ENCODE measurements around the gene GABRD. TPM values are rescaled to one million over a fixed set of nuclear protein-coding genes. Genes with fewer than 3 reads are reported as not detected.

Gene GABRD
- total RNA-seq, 1 experiment from 2014 or later, result not detected

GRCh38 chr1:1985375-1986050, 33.6 kb upstream of the GABRD start:
- DNase-seq (ENCODE audit: low read depth), result no peak

GRCh38 chr1:1986451-1987141, 32.5 kb upstream of the GABRD start:
- DNase-seq (ENCODE audit: low read depth), result no peak

- DNase-seq (ENCODE audit: low read depth), result no peak
Observed at GRCh38 chr1:1987142-1987510, 32.0 kb upstream of the GABRD start.

GRCh38 chr1:1988061-1988945, 30.8 kb upstream of the GABRD start:
- DNase-seq (ENCODE audit: low read depth), result no peak

DNA sequence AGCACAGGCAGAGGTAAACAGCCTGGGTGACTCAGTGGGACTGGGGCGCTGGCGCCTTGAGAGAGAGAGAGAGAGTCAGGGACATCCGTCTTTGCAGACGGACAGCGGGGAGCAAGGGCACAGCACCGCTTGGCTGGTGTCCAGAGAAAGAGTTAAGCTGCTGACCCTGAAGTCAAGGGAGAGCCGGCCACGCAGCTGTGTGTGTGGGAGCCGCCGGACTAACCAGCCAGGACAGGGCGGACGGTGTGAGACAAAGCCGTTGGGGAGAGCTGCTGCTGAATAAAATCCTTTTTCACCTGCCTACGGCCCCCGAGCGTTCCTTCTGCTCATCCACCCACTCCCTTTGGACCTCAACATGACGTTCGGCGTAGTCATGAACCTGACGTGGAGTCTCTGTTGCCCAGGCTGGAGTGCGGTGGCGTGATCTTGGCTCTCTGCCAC, 30.0 kb upstream of the GABRD start:
- DNase-seq (ENCODE audit: low read depth), result no peak

DNA sequence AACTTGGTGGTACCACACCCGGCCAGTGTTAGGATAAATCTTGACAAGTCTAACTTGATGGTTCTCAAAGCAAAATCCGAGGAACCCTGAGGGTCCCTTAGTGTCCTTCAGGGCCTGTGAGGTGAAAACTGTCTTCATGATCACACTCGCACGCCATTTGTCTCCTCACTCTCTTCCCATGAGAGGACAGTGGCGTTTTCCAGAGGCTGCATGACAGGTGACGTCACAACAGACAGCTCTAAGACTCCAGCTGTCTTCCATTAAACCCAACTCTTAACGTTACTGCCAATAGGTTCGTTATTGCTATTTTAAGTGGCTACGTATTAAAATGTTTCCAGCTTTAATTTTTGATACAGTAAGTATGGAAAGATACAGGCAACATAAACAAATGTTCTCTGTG, 29.4 kb upstream of the GABRD start:
- DNase-seq (ENCODE audit: low read depth), result no peak

DNA sequence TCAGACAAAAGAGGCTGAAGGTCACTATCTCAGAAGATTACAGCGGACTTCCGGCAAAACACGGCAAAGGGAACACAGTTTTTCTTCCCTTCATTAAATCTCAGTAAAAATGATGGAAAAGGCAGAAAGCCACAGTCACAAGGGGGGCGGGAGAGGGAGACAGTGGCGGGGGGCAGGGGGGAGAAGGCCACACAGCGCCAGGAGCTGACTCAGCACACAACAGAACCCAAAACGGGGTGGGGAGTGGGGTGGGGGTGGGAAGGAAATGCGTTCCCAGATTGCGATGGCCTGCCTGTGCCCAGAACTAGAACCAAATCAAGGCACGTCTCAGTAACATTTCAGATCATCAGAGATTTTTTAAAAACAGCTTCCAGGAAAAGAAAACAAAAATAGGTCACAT, 28.9 kb upstream of the GABRD start:
- no peak for DNase-seq (ENCODE audit: low read depth)

DNA sequence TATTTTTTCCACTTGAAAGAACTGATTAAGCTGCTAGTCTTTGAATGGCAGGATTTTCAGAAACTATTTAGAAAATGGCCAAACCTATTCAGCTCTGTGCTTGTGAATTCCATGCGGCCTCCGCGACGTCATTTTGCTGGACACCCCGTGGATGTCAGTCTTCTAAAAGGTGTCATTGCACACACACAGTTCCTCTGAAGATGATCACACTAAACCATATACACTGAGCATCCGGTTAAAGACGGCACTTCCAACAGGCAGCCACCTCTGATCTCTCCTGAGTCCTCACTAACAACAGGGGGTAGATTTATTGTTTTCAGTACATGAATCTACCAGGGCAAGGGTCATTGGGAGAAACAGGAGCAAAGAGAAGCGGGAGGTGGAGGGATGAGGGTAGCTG, 24.6 kb upstream of the GABRD start:
- DNase-seq (ENCODE audit: low read depth), result no peak

DNA sequence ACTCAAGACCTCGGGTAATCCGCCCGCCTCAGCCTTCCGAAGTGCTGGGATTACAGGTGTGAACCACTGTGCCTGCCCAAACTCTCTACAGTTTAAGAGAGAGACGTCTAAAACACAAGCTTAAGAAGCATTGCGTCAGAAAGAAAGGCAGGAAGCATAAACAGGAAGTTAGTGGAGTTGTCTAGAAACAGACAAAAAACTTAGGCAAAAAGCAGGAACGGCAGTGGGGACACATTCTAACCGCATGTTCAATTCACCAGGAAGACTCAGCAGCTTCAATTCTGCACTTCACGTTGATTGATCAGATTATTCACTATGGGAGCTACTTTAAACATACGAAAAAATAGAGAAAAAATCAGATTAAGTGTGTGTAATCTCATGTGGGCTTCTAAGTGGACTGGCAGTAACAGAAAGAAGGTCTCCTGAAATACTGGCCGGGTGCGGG, 22.9 kb upstream of the GABRD start:
- DNase-seq (ENCODE audit: low read depth), result no peak

GRCh38 chr1:1997576-1997975, 21.6 kb upstream of the GABRD start:
- no peak for DNase-seq (ENCODE audit: low read depth)

GRCh38 chr1:2000432-2000831, 18.7 kb upstream of the GABRD start:
- no peak for DNase-seq (ENCODE audit: low read depth)

DNA sequence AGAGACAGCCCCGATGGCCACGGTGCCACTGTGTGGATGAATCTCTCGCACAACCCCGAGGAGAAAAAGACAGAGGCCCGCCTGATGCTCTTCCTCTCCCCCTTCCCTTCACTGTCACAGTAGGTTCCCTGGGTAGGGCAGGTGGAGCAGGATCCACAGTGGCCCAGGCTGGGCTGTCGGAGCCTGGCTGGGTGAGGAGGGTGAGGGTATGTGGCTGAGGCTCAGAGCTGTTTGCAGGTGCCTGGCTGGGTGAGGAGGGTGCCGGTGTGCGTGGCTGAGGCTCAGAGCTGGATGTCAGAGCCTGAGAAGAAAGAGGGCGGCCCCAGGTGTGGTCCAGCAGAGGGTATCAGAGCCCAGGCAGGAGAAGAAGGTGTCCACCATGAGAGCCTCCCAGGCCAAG, 18.3 kb upstream of the GABRD start:
- no peak for DNase-seq (ENCODE audit: low read depth)

- no peak for DNase-seq (ENCODE audit: low read depth)
Observed at GRCh38 chr1:2001773-2002411, 17.3 kb upstream of the GABRD start.

DNA sequence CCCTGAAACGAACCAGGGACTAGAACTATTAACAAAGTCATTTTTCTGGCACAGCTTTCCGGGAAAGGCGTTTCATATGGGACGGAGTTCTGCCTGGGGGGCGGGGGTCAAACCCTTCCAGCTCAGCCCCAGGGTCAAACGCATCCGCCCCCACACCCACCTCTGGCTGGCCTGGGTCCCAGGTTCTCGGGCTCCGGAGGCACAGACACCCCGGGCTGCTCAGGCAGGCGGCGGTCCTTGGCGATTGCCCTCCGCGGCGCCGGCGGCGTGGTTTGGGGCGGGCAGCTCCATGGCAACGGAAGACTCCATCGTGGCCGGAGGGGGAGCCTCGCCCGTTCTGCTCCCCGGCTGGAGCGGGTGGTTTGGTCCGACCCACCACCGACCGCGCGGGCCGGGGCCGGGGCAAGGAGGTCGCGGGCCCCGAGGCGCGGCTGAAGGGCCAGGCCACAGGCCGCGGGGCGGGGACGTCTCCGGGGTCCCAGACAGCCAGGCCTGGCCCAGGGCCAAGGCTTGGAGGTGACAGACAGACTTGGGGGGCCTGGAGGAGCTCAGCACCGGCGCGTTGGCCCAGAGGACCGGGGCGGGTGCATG, 15.5 kb upstream of the GABRD start, which contains the start of gene CFAP74:
CFAP74 (minus strand) TSS at position 246 of the 591 bp plus-strand sequence. CDS start 12,830 bp downstream, outside the sequence.
- peak; percentile 85 for DNase-seq (ENCODE audit: low read depth)

DNA sequence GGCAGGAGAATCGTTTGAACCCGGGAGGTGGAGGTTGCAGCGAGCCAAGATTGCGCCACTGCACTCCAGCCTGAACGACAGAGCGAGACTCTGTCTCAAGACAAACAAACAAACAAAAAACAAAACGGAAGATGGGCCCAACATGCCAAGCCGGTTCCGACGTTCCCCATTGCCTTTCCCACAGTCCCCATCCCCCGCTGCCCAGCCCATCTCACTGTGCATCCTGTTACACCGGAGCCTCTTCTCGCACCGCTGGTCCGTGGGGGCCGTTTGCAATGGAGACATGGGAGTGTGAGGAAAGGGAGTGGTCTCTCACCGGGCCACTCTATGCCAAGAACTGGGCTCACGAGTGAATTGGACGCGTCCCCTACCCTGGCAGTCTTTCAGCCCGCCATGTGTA, 14.3 kb upstream of the GABRD start:
- DNase-seq (ENCODE audit: low read depth), result no peak

DNA sequence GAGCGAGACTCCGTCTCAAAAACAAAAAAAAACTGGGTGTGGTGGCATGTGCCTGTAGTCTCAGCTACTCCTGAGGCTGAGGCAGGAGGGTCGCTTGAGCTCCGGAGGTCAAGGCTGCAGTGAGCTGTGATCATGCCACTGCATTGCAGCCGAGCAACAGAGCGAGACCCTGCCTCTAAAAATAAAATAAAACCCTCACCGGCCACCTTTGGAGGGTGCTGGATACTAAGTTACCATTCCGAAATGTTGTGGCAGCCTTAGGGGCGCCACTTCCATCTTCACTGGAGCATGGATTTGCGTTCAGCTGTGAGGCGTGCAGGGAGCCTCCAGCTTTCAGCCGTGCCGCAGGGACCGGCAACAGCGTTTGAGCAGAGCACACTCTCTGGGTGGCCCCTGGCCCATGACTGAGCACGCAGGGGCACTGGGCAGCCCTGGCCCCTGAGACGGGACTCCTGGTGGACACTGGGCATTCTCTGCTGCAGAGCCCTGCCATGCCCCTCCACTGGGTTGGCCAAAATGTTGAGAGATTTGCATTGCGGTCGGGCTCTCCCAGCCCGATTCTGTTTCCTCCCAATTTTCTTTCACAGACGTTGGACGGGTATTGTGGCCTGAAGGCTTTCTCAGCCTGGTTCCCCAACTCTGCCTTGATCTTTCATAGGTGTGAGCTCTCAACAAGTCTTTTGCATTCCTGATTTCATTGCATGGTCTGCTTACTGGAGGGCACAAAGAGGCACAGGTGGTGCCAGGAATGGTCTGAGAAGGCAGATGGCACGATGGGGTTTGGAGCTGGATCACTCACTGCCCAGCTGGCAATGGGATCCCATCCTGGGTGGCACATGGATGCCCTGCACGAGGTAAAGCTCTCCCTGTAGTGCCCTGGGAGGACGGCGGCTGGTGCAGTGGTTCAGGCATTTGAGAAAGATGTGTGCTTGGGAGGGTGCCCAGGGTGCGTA, 9.8 kb upstream of the GABRD start:
- DNase-seq (ENCODE audit: low read depth), result no peak

DNA sequence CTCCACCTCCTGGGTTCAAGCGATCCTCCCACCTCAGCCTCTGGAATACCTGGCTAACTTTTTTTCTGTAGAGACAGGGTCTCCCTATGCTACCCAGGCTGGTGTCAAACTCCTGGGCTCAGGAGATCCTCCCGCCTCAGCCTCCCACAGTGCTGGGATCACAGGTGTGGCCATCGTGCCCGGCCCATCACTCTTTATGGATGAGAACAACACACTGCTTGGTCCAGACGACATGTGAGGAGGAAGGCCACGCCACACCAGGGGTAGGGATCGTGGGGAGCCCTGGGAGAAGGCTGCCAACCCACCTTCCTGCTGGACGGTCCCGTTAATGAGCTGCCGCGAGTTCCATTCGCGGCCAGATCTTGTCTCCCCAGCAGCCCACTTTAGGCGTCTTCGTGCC, 5.0 kb upstream of the GABRD start:
- DNase-seq (ENCODE audit: low read depth), result no peak

- peak; percentile 90 for DNase-seq (ENCODE audit: low read depth)
Observed at GRCh38 chr1:2014741-2015735, 4.1 kb upstream of the GABRD start.

DNA sequence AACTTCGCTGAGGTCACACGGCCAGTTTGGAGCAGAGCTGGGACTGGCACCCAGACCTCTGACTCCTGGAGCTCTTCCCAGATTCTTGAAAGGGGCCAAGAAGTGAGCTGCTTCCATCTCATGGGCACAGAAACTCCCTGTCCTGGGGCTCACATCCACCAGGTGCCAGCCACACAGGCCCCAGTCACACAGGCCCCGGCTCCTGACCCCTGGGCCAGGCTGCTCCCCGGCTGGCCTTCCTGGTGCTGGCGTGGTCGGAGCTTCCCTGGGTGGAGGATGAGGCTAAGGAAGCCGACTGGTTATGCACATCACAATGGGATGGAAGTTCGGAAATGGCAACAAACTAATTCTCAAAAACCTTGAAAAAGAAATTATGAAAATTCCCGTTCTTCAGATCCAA, 3.0 kb upstream of the GABRD start:
- no peak for DNase-seq (ENCODE audit: low read depth)
